Ectodermal cell (in vitro differentiated cells): ENCODE results near the gene ZNF207.
"Not testable (repeated sequence)": the region's sequence is repeated elsewhere in the genome, so short reads cannot be mapped to it uniquely, and the experiment has no call there.

Experiments used
- H3K27ac ChIP-seq: 2 replicates; pipeline ENCODE4 v1.7.0; 2013; ENCODE audit warnings: mild to moderate bottlenecking, low read depth, low read length; ENCODE audit not compliant: insufficient read depth, poor library complexity, severe bottlenecking
- H3K27me3 ChIP-seq: 2 replicates; pipeline ENCODE4 v1.7.0; 2013; ENCODE audit warnings: mild to moderate bottlenecking, low read length; ENCODE audit not compliant: insufficient read depth, control insufficient read depth, poor library complexity, severe bottlenecking
- H3K36me3 ChIP-seq: one replicate; pipeline ENCODE4 v1.7.0; 2013; ENCODE audit warnings: low read length; ENCODE audit not compliant: control insufficient read depth, insufficient read depth
- H3K4me1 ChIP-seq: one replicate; pipeline ENCODE4 v1.7.0; 2013; ENCODE audit warnings: low read length; ENCODE audit not compliant: control insufficient read depth, insufficient read depth
- H3K4me3 ChIP-seq: 2 replicates; pipeline ENCODE4 v1.7.0; 2013; ENCODE audit warnings: low read depth, low read length, control low read depth; ENCODE audit not compliant: insufficient read depth
- H3K9me3 ChIP-seq: 2 replicates; pipeline ENCODE4 v1.7.0; 2013; ENCODE audit warnings: mild to moderate bottlenecking, low read length, moderate library complexity; ENCODE audit not compliant: control insufficient read depth
- WGBS, 2 experiments: methylation state at CpG; one replicate each; pipeline ENCODE4 v1.1.7; 2013; ENCODE audit warnings: missing lambda C conversion rate in 2 of 2; 5-methylcytosine and 5-hydroxymethylcytosine counted together

The ZNF207 gene

DNA sequence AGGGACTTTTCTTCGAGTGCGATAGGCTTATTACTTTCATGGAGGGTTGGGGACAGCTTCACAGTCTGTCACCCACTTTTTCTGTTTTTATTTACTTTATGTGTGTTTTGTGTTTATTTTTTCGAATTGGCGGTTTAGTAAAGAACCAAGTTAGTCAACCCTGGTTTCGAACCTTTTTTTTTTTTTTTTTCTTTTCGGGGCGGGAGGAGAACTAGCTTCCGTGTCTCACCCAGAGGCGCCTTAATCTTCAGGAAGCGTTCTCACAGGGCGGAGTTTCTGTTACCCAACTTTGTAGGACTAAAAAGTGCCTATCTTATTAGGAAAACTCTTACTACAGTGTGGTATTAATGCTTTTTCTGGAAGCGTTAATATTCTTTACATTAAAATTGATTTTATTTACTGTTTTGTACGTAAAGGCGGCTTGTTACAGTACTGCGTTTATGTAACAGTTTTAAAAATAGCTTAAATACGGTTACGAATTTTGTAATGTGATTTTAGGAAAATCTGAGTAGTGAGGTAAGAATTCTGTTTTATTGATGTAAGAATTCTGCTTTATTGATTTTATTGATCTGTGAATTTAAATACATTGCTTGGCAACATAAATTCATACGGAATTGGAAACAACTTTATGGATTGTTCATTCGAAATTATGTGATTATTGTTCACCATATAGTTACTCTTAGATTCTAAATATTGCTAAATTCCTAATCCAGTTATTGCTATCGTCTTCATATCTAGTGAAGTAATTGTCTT is 885 bp downstream of the ZNF207 start:
- Histone ChIP-seq H3K4me1 (no peaks in the 10 kb centered on the region), H3K4me3 (peak overlapping the region; percentile 75), H3K9me3 (no peaks in the 10 kb centered on the region), H3K36me3 (peaks cover 14% of the 10 kb centered on the region), H3K27ac (peak overlapping the region; percentile 90), H3K27me3 (no peaks in the 10 kb centered on the region)
- WGBS, 2 experiments, result 1 to 3% methylated on average over 14 to 18 of the region's 20 CpGs

DNA sequence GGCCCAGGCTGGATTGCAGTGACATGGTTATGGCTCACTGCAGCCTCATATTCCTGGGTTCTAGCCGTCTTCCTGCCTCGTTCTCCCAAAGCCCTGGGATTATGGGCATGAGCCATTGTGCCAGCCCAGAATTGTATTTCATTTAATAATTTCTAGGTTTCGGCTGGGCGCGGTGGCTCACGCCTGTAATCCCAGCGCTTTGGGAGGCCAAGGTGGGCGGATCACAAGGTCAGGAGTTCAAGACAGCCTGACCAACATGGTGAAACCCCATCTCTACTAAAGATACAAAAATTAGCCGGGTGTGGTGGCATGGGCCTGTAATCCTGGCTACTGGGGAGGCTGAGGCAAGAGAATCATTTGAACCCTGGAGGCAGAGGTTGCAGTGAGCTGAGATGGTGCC is 2.8 kb downstream of the ZNF207 start:
- not testable (repeated sequence) for H3K9me3 ChIP-seq, H3K27ac ChIP-seq, H3K27me3 ChIP-seq, H3K4me1 ChIP-seq
- H3K4me3 ChIP-seq, result peak overlapping the region; percentile 75
- WGBS, 2 experiments, result 93% methylated on average over 9 of the region's 9 CpGs
- H3K36me3 ChIP-seq, result peaks cover 19% of the 10 kb centered on the region

DNA sequence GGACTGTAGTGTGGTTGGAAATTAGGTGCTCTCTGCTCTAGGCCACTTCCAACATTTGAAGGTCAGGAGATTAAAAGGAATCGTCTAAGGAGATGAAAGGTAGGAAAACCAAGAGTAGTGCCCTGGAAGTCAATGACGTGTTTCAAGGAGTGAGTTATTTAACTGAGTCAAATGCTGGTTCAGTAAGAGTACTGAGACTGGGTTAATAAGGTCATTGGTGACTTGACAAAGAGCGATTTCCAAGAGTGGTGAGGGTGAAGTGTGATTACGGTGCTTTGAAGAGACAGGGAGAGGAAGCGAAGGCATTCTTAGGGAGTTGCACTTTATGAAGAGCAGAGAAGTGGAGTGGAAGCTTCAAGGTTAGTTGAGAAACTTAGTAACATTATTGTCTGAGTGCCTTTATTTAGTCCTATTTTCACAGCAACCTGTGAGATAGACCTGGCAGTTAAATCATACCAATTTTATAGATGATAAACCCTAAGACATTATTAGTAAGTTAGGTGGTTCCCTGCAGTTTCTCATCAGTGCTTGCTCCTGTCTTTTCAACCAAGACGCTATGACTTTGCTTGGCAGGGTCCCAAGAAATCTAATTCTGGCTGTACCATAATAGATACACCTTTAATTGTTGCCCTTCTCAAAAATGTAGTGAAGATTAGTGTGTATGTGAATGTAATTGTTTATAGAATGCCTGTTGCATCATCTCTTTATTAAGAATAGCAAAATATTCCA is 5.9 kb downstream of the ZNF207 start:
- Histone ChIP-seq H3K4me3 (no peak overlapping the region), H3K36me3 (peaks cover 36% of the 10 kb centered on the region), H3K27ac (no peak overlapping the region), H3K4me1 (no peaks in the 10 kb centered on the region), H3K27me3 (no peaks in the 10 kb centered on the region), H3K9me3 (no peaks in the 10 kb centered on the region)
- 94 to 96% methylated on average over 6 of the region's 6 CpGs for WGBS, 2 experiments

DNA sequence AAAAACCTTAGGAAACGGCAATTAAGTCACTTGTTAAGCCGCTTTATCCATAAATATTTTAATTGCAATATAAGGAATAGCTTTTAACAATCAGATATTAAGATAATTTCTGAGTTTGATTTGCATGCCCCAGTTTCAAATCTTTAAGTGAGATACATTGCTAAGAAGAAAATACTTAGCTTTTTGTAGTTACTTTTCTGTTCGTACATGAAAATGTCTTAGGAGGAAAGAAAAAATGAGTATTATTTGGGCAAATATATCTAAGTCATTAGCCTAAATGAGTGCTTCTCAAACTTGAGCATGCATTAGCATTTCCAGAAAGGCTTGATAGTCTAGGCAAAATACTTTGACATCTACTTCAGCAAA is 6.4 kb downstream of the ZNF207 start:
- Histone ChIP-seq H3K4me1 (no peaks in the 10 kb centered on the region), H3K27ac (no peak overlapping the region), H3K27me3 (no peaks in the 10 kb centered on the region), H3K36me3 (peaks cover 42% of the 10 kb centered on the region), H3K9me3 (no peaks in the 10 kb centered on the region), H3K4me3 (no peak overlapping the region)
- 100% methylated on average over 1 of the region's 3 CpGs for WGBS, 2 experiments

DNA sequence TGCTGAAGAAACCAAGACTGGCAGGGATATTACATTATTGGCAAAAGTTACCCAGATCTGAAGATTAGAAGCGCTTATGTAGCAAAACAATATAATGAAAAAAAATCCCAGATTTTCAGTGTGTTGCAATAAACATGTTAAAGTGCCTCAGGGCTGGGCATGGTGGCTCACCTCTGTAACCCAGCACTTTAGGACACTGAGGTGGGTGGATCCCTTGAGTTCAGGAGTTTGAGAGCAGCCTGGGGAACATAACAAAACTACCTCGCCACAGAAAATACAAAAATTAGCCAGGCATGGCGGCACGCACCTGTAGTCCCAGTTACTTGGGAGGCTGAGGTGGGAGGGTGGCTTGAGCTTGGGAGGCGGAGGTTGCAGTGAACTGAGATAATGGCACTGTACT is 6.8 kb downstream of the ZNF207 start:
- H3K36me3 ChIP-seq, result peaks cover 44% of the 10 kb centered on the region
- H3K9me3 ChIP-seq, result no peaks in the 10 kb centered on the region
- no peaks in the 10 kb centered on the region for H3K4me1 ChIP-seq
- 96% methylated on average over 5 of the region's 5 CpGs for WGBS, 2 experiments
- H3K4me3 ChIP-seq, result no peak overlapping the region
- no peaks in the 10 kb centered on the region for H3K27me3 ChIP-seq
- no peak overlapping the region for H3K27ac ChIP-seq

DNA sequence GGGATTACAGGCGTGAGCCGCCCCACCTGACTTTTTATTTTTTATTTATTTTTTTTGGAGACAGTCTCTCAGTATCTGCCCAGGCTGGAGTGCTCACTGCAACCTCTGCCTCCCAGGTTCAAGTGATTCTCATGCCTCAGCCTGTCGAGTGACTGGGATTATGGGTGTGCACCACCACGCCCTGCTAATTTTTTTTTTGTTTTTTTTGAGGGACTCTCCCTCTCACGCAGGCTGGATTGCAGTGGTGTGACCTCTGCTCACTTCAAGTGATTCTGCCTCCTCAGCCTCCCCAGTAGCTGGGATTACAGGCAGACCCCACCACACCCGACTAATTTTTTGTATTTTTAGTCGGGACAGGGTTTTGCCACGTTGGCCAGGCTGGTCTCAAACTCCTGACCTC is 7.7 kb downstream of the ZNF207 start:
- Histone ChIP-seq H3K36me3 (peaks cover 53% of the 10 kb centered on the region), H3K4me1 (no peaks in the 10 kb centered on the region), H3K27me3 (no peaks in the 10 kb centered on the region), H3K9me3 (no peaks in the 10 kb centered on the region), H3K27ac (no peak overlapping the region), H3K4me3 (no peak overlapping the region)
- WGBS, 2 experiments, result 93 to 94% methylated on average over 8 of the region's 8 CpGs

DNA sequence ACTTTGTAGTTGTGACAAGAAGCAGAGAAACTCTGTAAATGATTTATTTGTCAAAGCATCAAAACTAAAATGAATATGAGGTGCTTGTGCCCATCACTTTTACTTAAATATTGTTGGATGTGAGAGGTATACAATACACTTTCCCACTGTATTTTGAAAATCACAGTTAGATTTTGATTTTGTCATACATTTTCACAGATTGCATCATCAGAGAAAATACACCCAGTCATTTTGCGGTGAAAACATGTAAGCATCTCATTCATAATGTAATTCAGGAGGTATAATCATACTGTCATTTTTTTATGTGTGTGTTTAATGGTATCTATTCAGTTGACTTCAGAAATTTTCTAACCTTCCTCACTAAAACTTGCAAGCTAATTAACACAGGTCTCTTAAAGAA is 11.3 kb downstream of the ZNF207 start:
- 100% methylated on average over 1 of the region's 1 CpG; no CpG with 5 or more reads in 1 of the 2 experiments for WGBS, 2 experiments
- Histone ChIP-seq H3K27ac (no peak overlapping the region), H3K4me1 (no peaks in the 10 kb centered on the region), H3K9me3 (no peaks in the 10 kb centered on the region), H3K27me3 (no peaks in the 10 kb centered on the region), H3K4me3 (no peak overlapping the region), H3K36me3 (peaks cover 62% of the 10 kb centered on the region)

DNA sequence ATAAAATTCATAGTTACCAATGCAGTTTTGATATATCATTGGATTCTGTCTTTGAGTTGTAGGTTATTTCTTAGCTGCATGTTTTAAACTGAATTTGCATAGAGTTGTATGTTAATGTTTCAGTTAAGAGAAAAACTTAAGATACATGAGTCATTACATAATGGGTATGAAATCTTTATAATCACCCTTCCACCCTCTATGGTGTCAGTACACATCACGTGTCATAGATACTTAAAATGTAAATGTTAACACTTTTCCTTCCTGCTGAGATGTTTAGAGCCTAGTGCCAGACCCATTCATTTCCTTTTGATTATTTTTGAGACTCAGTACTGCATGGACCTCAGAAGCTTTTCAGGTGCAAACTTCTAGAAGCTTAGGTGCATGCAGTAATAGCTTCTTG is 20.5 kb downstream of the ZNF207 start:
- no peaks in the 10 kb centered on the region for H3K4me1 ChIP-seq
- H3K27me3 ChIP-seq, result no peaks in the 10 kb centered on the region
- H3K36me3 ChIP-seq, result peaks cover 67% of the 10 kb centered on the region
- no peak overlapping the region for H3K4me3 ChIP-seq
- no peak overlapping the region for H3K27ac ChIP-seq
- WGBS, 2 experiments, result 95 to 100% methylated on average over 1 of the region's 1 CpG
- no peaks in the 10 kb centered on the region for H3K9me3 ChIP-seq

DNA sequence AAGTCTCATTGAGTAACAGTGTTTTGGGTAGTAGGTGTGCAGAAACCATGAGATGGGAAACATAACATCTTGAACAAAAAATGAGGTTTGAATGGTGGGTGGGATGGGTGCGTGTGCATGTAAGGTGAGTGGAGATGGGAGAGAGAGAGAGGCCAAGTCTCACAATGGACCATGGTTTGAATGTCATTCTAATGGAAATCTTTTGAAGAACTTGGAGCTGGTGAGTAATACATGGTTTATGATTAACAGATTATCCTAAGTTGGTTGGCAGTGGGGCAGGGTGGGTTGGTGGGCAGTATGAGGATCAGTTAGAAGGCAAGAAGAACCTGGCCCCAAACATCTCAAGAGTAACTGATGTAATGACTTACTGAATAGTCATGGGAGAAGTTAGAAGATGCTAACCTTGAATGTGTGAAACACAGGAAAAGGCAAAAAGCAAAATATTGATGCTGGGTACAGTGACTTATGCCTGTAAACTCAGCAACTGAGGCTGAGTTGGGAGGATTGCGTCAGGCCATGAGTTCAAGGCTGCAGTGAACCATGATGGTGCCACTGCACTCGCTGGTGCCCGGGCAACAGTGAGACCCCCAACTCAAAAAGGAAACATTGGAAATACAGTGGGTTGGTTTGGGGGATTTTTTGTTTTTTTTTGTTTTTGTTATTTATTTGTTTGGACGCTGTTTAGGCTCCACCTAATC is 32.7 kb downstream of the ZNF207 start:
- H3K4me1 ChIP-seq, result no peaks in the 10 kb centered on the region
- WGBS, 2 experiments, result 95 to 96% methylated on average over 5 of the region's 5 CpGs
- peaks cover 13% of the 10 kb centered on the region for H3K36me3 ChIP-seq
- H3K27ac ChIP-seq, result no peak overlapping the region
- H3K27me3 ChIP-seq, result no peaks in the 10 kb centered on the region
- H3K4me3 ChIP-seq, result no peak overlapping the region
- no peaks in the 10 kb centered on the region for H3K9me3 ChIP-seq

DNA sequence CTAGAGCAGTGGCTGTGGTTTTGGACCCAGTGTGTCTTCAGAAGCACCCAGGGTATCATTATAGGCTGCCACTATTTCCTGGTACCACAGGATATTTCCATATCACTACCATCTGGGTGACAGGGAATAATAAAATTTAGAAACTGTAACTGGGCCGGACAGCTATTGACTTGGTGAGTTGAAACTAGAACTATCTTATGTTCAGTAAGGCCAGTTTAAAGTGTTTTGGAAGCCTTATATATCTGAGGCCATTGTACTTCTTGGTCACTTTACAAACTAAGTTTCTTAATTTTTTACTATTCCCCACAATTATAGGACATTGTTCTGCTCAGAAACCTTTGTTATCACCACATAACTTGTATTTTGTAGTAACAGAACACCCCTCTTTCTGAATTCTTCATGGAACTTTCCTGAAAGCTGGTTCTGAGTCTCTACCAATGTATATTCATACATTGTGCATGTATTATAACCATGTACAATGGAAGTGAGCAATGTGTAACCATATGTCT is 34.0 kb downstream of the ZNF207 start:
- Histone ChIP-seq H3K27me3 (no peaks in the 10 kb centered on the region), H3K36me3 (peaks cover 13% of the 10 kb centered on the region), H3K27ac (no peak overlapping the region), H3K4me1 (no peaks in the 10 kb centered on the region), H3K9me3 (no peaks in the 10 kb centered on the region), H3K4me3 (no peak overlapping the region)
- WGBS, 2 experiments, result 95 to 100% methylated on average over 1 of the region's 1 CpG
